HG02678 (cell line): ENCODE results near the gene AUH.

Experiments used
- ATAC-seq: cut with Tn5 transposase; IDR thresholded peaks from one replicate; pipeline ENCODE4 v1.9.1; 2021; ENCODE audit warnings: mild to moderate bottlenecking, moderate library complexity; ENCODE audit not compliant: unreplicated experiment

The AUH gene

GRCh38 chr9:91193658-91194391 lies 167.9 kb downstream of the AUH start:
- peak; percentile 47 for ATAC-seq

- peak; percentile 20 for ATAC-seq
Observed at GRCh38 chr9:91193087-91193657, 168.5 kb downstream of the AUH start.

- peak; percentile 17 for ATAC-seq
Observed at GRCh38 chr9:91192381-91193086, 169.2 kb downstream of the AUH start.

GRCh38 chr9:91191411-91192380 lies 170.0 kb downstream of the AUH start:
- ATAC-seq, result peak; percentile 68

- ATAC-seq, result no peak
Observed at GRCh38 chr9:91190062-91190461, 171.7 kb downstream of the AUH start.

- no peak for ATAC-seq
Observed at GRCh38 chr9:91188719-91189590, 172.8 kb downstream of the AUH start.

GRCh38 chr9:91187965-91188344 lies 173.8 kb downstream of the AUH start:
- ATAC-seq, result no peak

- no peak for ATAC-seq
Observed at GRCh38 chr9:91187311-91187964, 174.3 kb downstream of the AUH start.

- ATAC-seq, result no peak
Observed at GRCh38 chr9:91186632-91187108, 175.0 kb downstream of the AUH start.

GRCh38 chr9:91185193-91185886 lies 176.4 kb downstream of the AUH start:
- ATAC-seq, result no peak

- ATAC-seq, result no peak
Observed at GRCh38 chr9:91182429-91183225, 179.1 kb downstream of the AUH start.

GRCh38 chr9:91181541-91181940 lies 180.2 kb downstream of the AUH start:
- no peak for ATAC-seq

GRCh38 chr9:91180930-91181268 lies 180.8 kb downstream of the AUH start:
- no peak for ATAC-seq

- no peak for ATAC-seq
Observed at GRCh38 chr9:91180240-91180929, 181.3 kb downstream of the AUH start.

GRCh38 chr9:91179237-91180138 lies 182.2 kb downstream of the AUH start:
- ATAC-seq, result no peak
